Spleen (tissue), 13 donors: ENCODE measurements around the gene EFR3B. TPM values are rescaled to one million over a fixed set of nuclear protein-coding genes. Genes with fewer than 3 reads are reported as not detected.
"Not testable (repeated sequence)": the region's sequence is repeated elsewhere in the genome, so short reads cannot be mapped to it uniquely, and the experiment has no call there.

Experiments
- DNase-seq: peaks from one replicate; pipeline ENCODE4 v3.0.0-alpha.2; 2020
- H3K27ac ChIP-seq, 8 donors: fragments of 200-600 bp; sonication (generic) in 7 of 8; 1 replicate in 4 of 8; 2 replicates in 4 of 8; pipeline versions ENCODE4 v1.5.0 to v1.8.0; 2016 to 2021; ENCODE audit warnings: inconsistent platforms in 4 of 8, mild to moderate bottlenecking in 4 of 8, moderate library complexity in 1 of 8
- H3K27me3 ChIP-seq, 7 donors: fragments of 200-600 bp; sonication (generic) in 6 of 7; replicated peaks in 1 of 7; 1 replicate in 4 of 7; 2 replicates in 3 of 7; pipeline versions ENCODE4 v1.5.0 to v1.8.0; 2016 to 2021; ENCODE audit warnings: inconsistent platforms in 3 of 7, mild to moderate bottlenecking in 1 of 7
- H3K36me3 ChIP-seq, 6 donors: fragments of 200-600 bp; sonication (generic) in 5 of 6; 1 replicate in 4 of 6; 2 replicates in 2 of 6; pipeline versions ENCODE4 v1.5.0 to v1.8.0; 2016 to 2021; ENCODE audit warnings: inconsistent platforms in 2 of 6
- H3K4me1 ChIP-seq, 6 donors: fragments of 200-600 bp; sonication (generic) in 5 of 6; 1 replicate in 3 of 6; 2 replicates in 3 of 6; pipeline versions ENCODE4 v1.5.0 to v1.8.0; 2016 to 2021; ENCODE audit warnings: inconsistent platforms in 3 of 6
- H3K4me3 ChIP-seq, 8 donors: fragments of 200-600 bp; sonication (generic) in 7 of 8; 1 replicate in 4 of 8; 2 replicates in 4 of 8; pipeline versions ENCODE4 v1.5.0 to v1.8.0; 2016 to 2021; ENCODE audit warnings: inconsistent platforms in 4 of 8, mild to moderate bottlenecking in 4 of 8, moderate library complexity in 2 of 8
- H3K9me3 ChIP-seq, 8 donors: fragments of 200-600 bp; sonication (generic) in 7 of 8; 1 replicate in 4 of 8; 2 replicates in 4 of 8; pipeline versions ENCODE4 v1.5.0 to v1.8.0; 2016 to 2021; ENCODE audit warnings: inconsistent platforms in 4 of 8
- CTCF ChIP-seq, 11 experiments: fragments of 200-600 bp in 7 of 11; fragments of 450-650 bp in 4 of 11; sonication (generic) in 4 of 11; IDR thresholded peaks in 8 of 11; conservative IDR thresholded peaks in 3 of 11; 1 replicate in 7 of 11; 2 replicates in 4 of 11; pipeline versions ENCODE4 v1.4.0 to v1.8.0; 2016 to 2021; ENCODE audit warnings: antibody characterized with exemption in 11 of 11, inconsistent platforms in 4 of 11, mild to moderate bottlenecking in 1 of 11
- POLR2A ChIP-seq, 3 donors: fragments of 450-650 bp; IDR thresholded peaks; one replicate each; pipeline ENCODE4 v1.5.1; 2017; ENCODE audit warnings: antibody characterized with exemption in 3 of 3, mild to moderate bottlenecking in 1 of 3
- POLR2AphosphoS5 ChIP-seq, 3 donors: sonication (generic); formaldehyde crosslinking; IDR thresholded peaks; one replicate each; pipeline ENCODE4 v1.5.1; 2017; ENCODE audit warnings: antibody characterized with exemption in 3 of 3
- WGBS, 5 donors: extraction: QIAGEN DNeasy Blood & Tissue Kit in 3 of 5; methylation state at CpG; one replicate each; pipeline versions ENCODE4 v1.1.5 to v1.1.7; 2013 to 2018; 5-methylcytosine and 5-hydroxymethylcytosine counted together
- intact Hi-C: fragments of 100-400 bp; cut with DNase I; formaldehyde crosslinking; loops from one replicate; pipeline ENCODE4 v1.15.0; 2023; ENCODE audit warnings: low total_unique reads
- long read RNA-seq, 2 donors: transcript quantifications; one replicate each; lab custom pipeline, GENCODE V29; 2026
- polyA plus RNA-seq, 3 donors: library from polyadenylated mRNA; stranded (reverse); fragments of 200-250 nt; gene quantifications; one replicate each; pipeline ENCODE4 v1.2.1, GENCODE V29; 2013
- total RNA-seq, 7 donors: library from RNA; depleted of rRNA in 3 of 7; stranded (reverse); fragments of >200 nt in 3 of 7; fragmentation: NEBNext Ultra II Directional in 4 of 7; extraction: Animal tissue kit (Norgen Biotek cat#: 25700) in 4 of 7; gene quantifications; one replicate each; pipeline versions ENCODE4 v1.1.0 to v1.2.1, GENCODE V29; 2016 to 2021
- donor health status: healthy with polysubstance abuse.
- donor health status: DM: no; HTN: no; CAD: no; lungs with moderate emphysema.
- donor health status: DM: no; HTN: no; CAD: no.
- donor health status: Bipolar disorder and iron deficiency.
- donor health status: healthy.
- donor health status: DM: no; HTN: no; CAD: no.
- donor health status: DM: yes; HTN: yes; CAD: no.

EFR3B gene
- total RNA-seq: 10 to 100 TPM in 3 of 7 donors, 1 to 10 TPM in 4; 4.4 to 13.2 (median 8.3) TPM
- 1 to 10 TPM in 1 of 3 donors, under 1 TPM in 2; 0.22 to 2.6 (median 0.39) TPM for polyA plus RNA-seq
- long read RNA-seq, donor 1: 0 reads
- long read RNA-seq, donor 2: 0 reads

- Histone ChIP-seq H3K9me3 (no peaks in the 10 kb centered on the region), H3K27ac (peak within 1 kb of the TSS; percentile 53 to 86 (median 78)), H3K27me3 (peaks cover 0 to 60% (median 30%) of the 10 kb centered on the region in 7 donors), H3K4me3 (peak within 1 kb of the TSS; percentile 61 to 89 (median 72)), H3K36me3 (no peaks in the 10 kb centered on the region), H3K4me1 (peaks cover 17 to 42% (median 28%) of the 10 kb centered on the region in 6 donors)
- WGBS, 5 donors: 0 to 1% (median 0%) methylated on average over 15 to 54 of the region's 54 CpGs; no CpG with 5 or more reads in 1 of the 5 donors
- TF ChIP-seq CTCF (IDR thresholded peaks at IDR 0.05 in 8 of 11, conservative IDR thresholded peaks at IDR 0.05 in 3 of 11) (peak in 1 of 11 experiments; percentile 36), POLR2AphosphoS5 (IDR thresholded peaks at IDR 0.05) (no peak)
- peak; percentile 97 for DNase-seq
- intact Hi-C loops: no loop called here
Observed at GRCh38 chr2:25041928-25042320, at the start of gene EFR3B. TSS of gene EFR3B (plus strand) at chr2:25042076. CDS start at chr2:25042313, 237 bp downstream.

GRCh38 chr2:24993406-24994145 is 48.3 kb upstream of the EFR3B start:
- Histone ChIP-seq H3K9me3 (no peaks in the 10 kb centered on the region), H3K4me1 (no peaks in the 10 kb centered on the region), H3K27me3 (no peaks in the 10 kb centered on the region), H3K4me3 (no peak overlapping the region), H3K36me3 (no peaks in the 10 kb centered on the region), H3K27ac (no peak overlapping the region)
- intact Hi-C loops: no loop called here
- WGBS, 5 donors: 52 to 59% (median 59%) methylated on average over 6 of the region's 6 CpGs
- TF ChIP-seq POLR2A (IDR thresholded peaks at IDR 0.05) (no peak), CTCF (IDR thresholded peaks at IDR 0.05 in 8 of 11, conservative IDR thresholded peaks at IDR 0.05 in 3 of 11) (no peak), POLR2AphosphoS5 (IDR thresholded peaks at IDR 0.05) (no peak)
- DNase-seq: no peak

- no peaks in the 10 kb centered on the region for H3K4me1 ChIP-seq
- intact Hi-C loops: no loop called here
- 71 to 84% (median 72%) methylated on average over 1 of the region's 1 CpG for WGBS, 5 donors
- H3K9me3 ChIP-seq: no peaks in the 10 kb centered on the region
- H3K27ac ChIP-seq: no peak overlapping the region
- no peak for TF ChIP-seq CTCF (IDR thresholded peaks at IDR 0.05 in 8 of 11, conservative IDR thresholded peaks at IDR 0.05 in 3 of 11)
- no peak for TF ChIP-seq POLR2A (IDR thresholded peaks at IDR 0.05)
- no peak for DNase-seq
- H3K36me3 ChIP-seq: no peaks in the 10 kb centered on the region
- no peaks in the 10 kb centered on the region for H3K27me3 ChIP-seq
- no peak overlapping the region for H3K4me3 ChIP-seq
Observed at GRCh38 chr2:24994146-24994724, 47.6 kb upstream of the EFR3B start.

- H3K4me3 ChIP-seq, H3K36me3 ChIP-seq, intact Hi-C loops, DNase-seq, H3K27me3 ChIP-seq, H3K27ac ChIP-seq, H3K9me3 ChIP-seq: not testable (repeated sequence)
- H3K4me1 ChIP-seq: peaks cover 0 to 11% (median 0%) of the 10 kb centered on the region in 6 donors
- 78 to 88% (median 83%) methylated on average over 8 of the region's 8 CpGs for WGBS, 5 donors
Observed at GRCh38 chr2:24999097-24999496, 42.8 kb upstream of the EFR3B start.
